SW480 (cell line): ENCODE results near the gene FBLL1.
A peak's percentile ranks its signal among the peaks of the same experiment; 100 is the strongest.
"Not testable (repeated sequence)": the region's sequence is repeated elsewhere in the genome, so short reads cannot be mapped to it uniquely, and the experiment has no call there.

Experiments used
- DNase-seq: peaks from one replicate; pipeline ENCODE4 v3.0.0-alpha.2; 2016; ENCODE audit warnings: low spot score

FBLL1 gene

GRCh38 chr5:168528521-168529373 is at the start of gene FBLL1:
Gene FBLL1, plus strand, starts transcription at chr5:168529305. Its CDS starts 200 bp downstream, at chr5:168529505.
- DNase-seq, result no peak

- DNase-seq, result no peak
These were observed 48.5 kb upstream of the FBLL1 start for GRCh38 chr5:168480601-168481000.

GRCh38 chr5:168481330-168481788 is 47.7 kb upstream of the FBLL1 start:
- no peak for DNase-seq

- no peak for DNase-seq
These were observed 46.7 kb upstream of the FBLL1 start for GRCh38 chr5:168482361-168482760.

GRCh38 chr5:168486136-168486879 is 42.8 kb upstream of the FBLL1 start, which contains the start of gene RARS1:
Gene RARS1, plus strand, starts transcription at chr5:168486471. Its CDS starts 28 bp downstream, at chr5:168486499.
- DNase-seq, result peak; percentile 93

GRCh38 chr5:168489059-168489458 is 40.0 kb upstream of the FBLL1 start:
- DNase-seq, result no peak

- DNase-seq, result no peak
These were observed 35.0 kb upstream of the FBLL1 start for GRCh38 chr5:168494057-168494555.

- no peak for DNase-seq
These were observed 26.4 kb upstream of the FBLL1 start for GRCh38 chr5:168502563-168503237.

GRCh38 chr5:168513861-168514428 is 15.2 kb upstream of the FBLL1 start:
- DNase-seq, result peak; percentile 31

- DNase-seq, result no peak
These were observed 3.2 kb upstream of the FBLL1 start for GRCh38 chr5:168525856-168526255.

- no peak for DNase-seq
These were observed 1.3 kb upstream of the FBLL1 start for GRCh38 chr5:168527756-168528295.

- no peak for DNase-seq
These were observed 499 bp downstream of the FBLL1 start for GRCh38 chr5:168529374-168530234.

- no peak for DNase-seq
These were observed 1.6 kb downstream of the FBLL1 start for GRCh38 chr5:168530621-168531150.

GRCh38 chr5:168531191-168531590 is 2.1 kb downstream of the FBLL1 start:
- DNase-seq, result no peak

- DNase-seq, result no peak
These were observed 3.1 kb downstream of the FBLL1 start for GRCh38 chr5:168531987-168532864.

GRCh38 chr5:168534351-168534750 is 5.2 kb downstream of the FBLL1 start:
- not testable (repeated sequence) for DNase-seq

- DNase-seq, result no peak
These were observed 8.1 kb downstream of the FBLL1 start for GRCh38 chr5:168537176-168537575.

GRCh38 chr5:168549554-168549953 is 20.4 kb downstream of the FBLL1 start:
- no peak for DNase-seq

- no peak for DNase-seq
These were observed 21.6 kb downstream of the FBLL1 start for GRCh38 chr5:168550656-168551055.
